GM23338 (cell line): ENCODE measurements around the gene DLG5.

Source experiments
- EZH2 ChIP-seq: fragments of 200-600 bp; sonication (generic); IDR thresholded peaks from one replicate; pipeline ENCODE4 v1.8.0; 2017; ENCODE audit warnings: antibody characterized with exemption, mild to moderate bottlenecking, low read depth; ENCODE audit not compliant: unreplicated experiment
- POLR2AphosphoS5 ChIP-seq: IDR thresholded peaks from 2 replicates; pipeline ENCODE4 v1.6.1; 2016; ENCODE audit warnings: antibody characterized with exemption, low read depth
- TF ChIP-seq, protein P1 (sequence below), 2 experiments: fragments of 200-600 bp in 1 of 2; sonication (generic) in 1 of 2; conservative IDR thresholded peaks; 2 replicates each; pipeline versions ENCODE4 v1.5.1 to v1.6.1; 2016 to 2017; ENCODE audit warnings: antibody characterized with exemption in 2 of 2, low read depth in 2 of 2, mild to moderate bottlenecking in 2 of 2, moderate library complexity in 1 of 2

DNA sequence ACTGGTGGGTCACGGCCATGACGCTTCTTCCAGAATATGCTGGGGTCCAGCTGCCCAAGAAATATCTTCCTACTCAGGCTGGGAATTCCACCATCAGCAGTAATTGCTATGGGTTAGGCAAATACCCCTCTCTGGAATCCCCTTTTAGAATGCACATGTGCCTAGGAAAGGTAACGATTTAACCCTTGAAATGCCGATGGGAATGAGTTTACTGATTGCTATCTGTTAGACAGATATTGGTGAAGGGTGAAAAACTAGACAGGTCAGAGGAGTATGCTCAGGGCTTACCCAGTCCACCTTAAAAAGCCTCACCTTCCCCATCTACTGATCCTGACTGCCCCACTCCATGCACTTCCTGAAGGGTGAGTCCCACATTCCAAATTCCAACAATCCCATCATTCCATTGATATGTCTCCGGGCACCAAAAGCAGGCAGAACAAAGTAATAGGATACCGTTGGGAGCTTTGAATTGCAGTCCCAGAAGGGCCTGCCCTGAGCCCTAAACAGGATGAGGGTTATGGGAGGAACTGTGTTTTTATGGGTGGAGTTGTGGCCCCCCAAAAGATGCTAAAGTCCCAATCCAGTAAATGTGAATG lies 59.3 kb downstream of the DLG5 start:
- TF ChIP-seq, protein P1, sequence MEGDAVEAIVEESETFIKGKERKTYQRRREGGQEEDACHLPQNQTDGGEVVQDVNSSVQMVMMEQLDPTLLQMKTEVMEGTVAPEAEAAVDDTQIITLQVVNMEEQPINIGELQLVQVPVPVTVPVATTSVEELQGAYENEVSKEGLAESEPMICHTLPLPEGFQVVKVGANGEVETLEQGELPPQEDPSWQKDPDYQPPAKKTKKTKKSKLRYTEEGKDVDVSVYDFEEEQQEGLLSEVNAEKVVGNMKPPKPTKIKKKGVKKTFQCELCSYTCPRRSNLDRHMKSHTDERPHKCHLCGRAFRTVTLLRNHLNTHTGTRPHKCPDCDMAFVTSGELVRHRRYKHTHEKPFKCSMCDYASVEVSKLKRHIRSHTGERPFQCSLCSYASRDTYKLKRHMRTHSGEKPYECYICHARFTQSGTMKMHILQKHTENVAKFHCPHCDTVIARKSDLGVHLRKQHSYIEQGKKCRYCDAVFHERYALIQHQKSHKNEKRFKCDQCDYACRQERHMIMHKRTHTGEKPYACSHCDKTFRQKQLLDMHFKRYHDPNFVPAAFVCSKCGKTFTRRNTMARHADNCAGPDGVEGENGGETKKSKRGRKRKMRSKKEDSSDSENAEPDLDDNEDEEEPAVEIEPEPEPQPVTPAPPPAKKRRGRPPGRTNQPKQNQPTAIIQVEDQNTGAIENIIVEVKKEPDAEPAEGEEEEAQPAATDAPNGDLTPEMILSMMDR (conservative IDR thresholded peaks at IDR 0.05; ENCODE audit: low read depth in 2 of 2), result no peak
- TF ChIP-seq EZH2, result no peak
- no peak for TF ChIP-seq POLR2AphosphoS5
